GM13977 (cell line): ENCODE data around the gene CUX1.

Source experiments
- DNase-seq: peaks from one replicate; pipeline ENCODE4 v3.0.0; 2012; ENCODE audit warnings: low spot score
- CTCF ChIP-seq: IDR thresholded peaks from 2 replicates; pipeline ENCODE4 v1.5.1; 2012; ENCODE audit warnings: mild to moderate bottlenecking, control low read depth; ENCODE audit not compliant: insufficient read depth; ENCODE audit errors: extremely low read depth, missing control alignments
- in situ Hi-C: fragments of 300-500 bp; cut with MboI; formaldehyde crosslinking; loops from one replicate; pipeline ENCODE4 v1.12.0; 2022; ENCODE audit warnings: low sequenced_read_pairs, low pct_unique_long_range_greater_than_20kb, mixed read lengths, inconsistent platforms; ENCODE audit not compliant: unreplicated experiment

CUX1 gene

GRCh38 chr7:102282465-102283362 lies 465.3 kb downstream of the CUX1 start:
- TF ChIP-seq CTCF: no peak

GRCh38 chr7:102283477-102284189 lies 466.2 kb downstream of the CUX1 start:
- in situ Hi-C loops: no loop called here
- TF ChIP-seq CTCF: no peak
- no peak for DNase-seq

More at GRCh38 chr7:102282465-102283362, 465.3 kb downstream of the CUX1 start:
- no peak for DNase-seq
- in situ Hi-C loops: no loop called here

GRCh38 chr7:102284399-102284798 lies 467.0 kb downstream of the CUX1 start:
- no peak for TF ChIP-seq CTCF
- in situ Hi-C loops: no loop called here
- no peak for DNase-seq

- in situ Hi-C loops: no loop called here
- no peak for DNase-seq
- no peak for TF ChIP-seq CTCF
Observed at GRCh38 chr7:102284891-102285539, 467.6 kb downstream of the CUX1 start.

- in situ Hi-C loops: no loop called here
- no peak for DNase-seq
- TF ChIP-seq CTCF: no peak
Observed at GRCh38 chr7:102285540-102286236, 468.3 kb downstream of the CUX1 start.
